ENCODE results near the gene ARHGAP26.
"Not testable (repeated sequence)": the region's sequence is repeated elsewhere in the genome, so short reads cannot be mapped to it uniquely, and the experiment has no call there.

Gene ARHGAP26

GRCh38 chr5:143116814-143117213 is 346.6 kb downstream of the ARHGAP26 start:
- no peak for TF ChIP-seq CTCF (IDR thresholded peaks at IDR 0.05; ENCODE audit: control insufficient read depth, extremely low read depth, insufficient read depth)
- no peak for DNase-seq (ENCODE audit: low read depth)
- H3K4me3 ChIP-seq (ENCODE audit: low read depth, low read length), result no peak overlapping the region

DNA sequence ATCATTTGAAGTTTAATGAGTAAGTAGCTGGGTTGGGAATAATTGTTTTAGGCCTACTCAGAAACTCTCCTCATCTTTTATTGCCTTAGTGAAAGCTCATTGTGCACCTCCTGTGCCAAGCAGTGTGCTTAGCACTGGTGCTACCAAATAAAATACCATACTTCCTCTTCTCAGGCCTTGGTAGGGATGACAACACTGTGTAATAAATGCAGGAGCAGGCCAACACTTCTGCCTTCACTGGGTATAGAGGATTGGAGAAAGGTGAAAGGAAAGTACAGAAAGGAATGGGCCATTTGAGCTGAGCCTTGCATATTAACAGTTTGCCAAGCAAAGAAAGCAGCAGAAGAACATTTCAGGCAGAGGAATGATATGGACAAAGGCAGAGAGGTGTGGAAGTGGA is 347.6 kb downstream of the ARHGAP26 start:
- no peak for TF ChIP-seq CTCF (IDR thresholded peaks at IDR 0.05; ENCODE audit: control insufficient read depth, extremely low read depth, insufficient read depth)
- H3K4me3 ChIP-seq (ENCODE audit: low read depth, low read length), result no peak overlapping the region
- DNase-seq (ENCODE audit: low read depth), result no peak

GRCh38 chr5:143118222-143118621 is 348.0 kb downstream of the ARHGAP26 start:
- TF ChIP-seq CTCF (IDR thresholded peaks at IDR 0.05; ENCODE audit: control insufficient read depth, extremely low read depth, insufficient read depth), result no peak
- no peak for DNase-seq (ENCODE audit: low read depth)
- no peak overlapping the region for H3K4me3 ChIP-seq (ENCODE audit: low read depth, low read length)

- not testable (repeated sequence) for DNase-seq (ENCODE audit: low read depth); H3K4me3 ChIP-seq (ENCODE audit: low read depth, low read length)
These were observed 348.6 kb downstream of the ARHGAP26 start for GRCh38 chr5:143118818-143119217.

DNA sequence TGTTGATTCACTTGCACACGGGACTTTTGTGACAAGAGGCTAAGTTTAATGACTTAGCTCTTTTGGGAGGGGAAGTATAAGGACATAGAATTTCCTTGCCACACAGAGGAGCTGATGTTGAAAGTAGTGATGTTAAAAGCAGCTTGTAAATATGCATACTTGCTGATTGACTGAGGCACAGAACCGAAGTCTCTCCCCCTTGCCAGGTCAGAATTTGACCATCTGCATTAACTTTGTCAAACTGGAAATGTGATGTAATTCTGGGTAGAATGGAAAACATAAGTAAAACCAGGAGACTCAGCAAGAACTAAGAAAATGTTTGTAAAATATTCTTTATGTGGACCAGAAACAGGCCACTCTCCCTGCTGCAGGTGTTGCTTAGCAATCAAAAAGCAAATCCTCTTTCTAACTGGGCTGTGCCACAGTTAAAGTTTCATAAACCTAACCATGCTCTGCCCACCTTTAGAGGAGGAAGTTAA is 349.2 kb downstream of the ARHGAP26 start:
- no peak for DNase-seq (ENCODE audit: low read depth)
- TF ChIP-seq CTCF (IDR thresholded peaks at IDR 0.05; ENCODE audit: control insufficient read depth, extremely low read depth, insufficient read depth), result no peak
- H3K4me3 ChIP-seq (ENCODE audit: low read depth, low read length), result no peak overlapping the region

GRCh38 chr5:143119881-143120341 is 349.7 kb downstream of the ARHGAP26 start:
- no peak overlapping the region for H3K4me3 ChIP-seq (ENCODE audit: low read depth, low read length)
- no peak for TF ChIP-seq CTCF (IDR thresholded peaks at IDR 0.05; ENCODE audit: control insufficient read depth, extremely low read depth, insufficient read depth)
- no peak for DNase-seq (ENCODE audit: low read depth)

GRCh38 chr5:143120460-143121134 is 350.4 kb downstream of the ARHGAP26 start:
- no peak for TF ChIP-seq CTCF (IDR thresholded peaks at IDR 0.05; ENCODE audit: control insufficient read depth, extremely low read depth, insufficient read depth)
- DNase-seq (ENCODE audit: low read depth), result no peak
- H3K4me3 ChIP-seq (ENCODE audit: low read depth, low read length), result no peak overlapping the region

All from LNCaP clone FGC (cell line).